ENCODE results near the gene REEP1. TPM values are rescaled to one million over a fixed set of nuclear protein-coding genes. Genes with fewer than 3 reads are reported as not detected.

REEP1 gene
- total and polyA plus RNA-seq, 2 donors = 0.38 to 1.3 TPM

GRCh38 chr2:86263956-86264355 is 73.5 kb downstream of the REEP1 start:
- H3K4me1 ChIP-seq (ENCODE audit: control insufficient read depth in 2 of 2, insufficient read depth in 2 of 2, low read length in 2 of 2) = no peaks in the 10 kb centered on the region
- H3K36me3 ChIP-seq (ENCODE audit: control insufficient read depth in 2 of 2, insufficient read depth in 2 of 2, low read length in 1 of 2) = no peaks in the 10 kb centered on the region
- H3K9me3 ChIP-seq (ENCODE audit: control insufficient read depth in 2 of 2, insufficient read depth in 1 of 2, low read length in 1 of 2) = no peaks in the 10 kb centered on the region
- DNase-seq (ENCODE audit: low read depth in 6 of 9, low spot score in 9 of 9) = no peak
- no peak overlapping the region for H3K4me3 ChIP-seq (ENCODE audit: low read length in 2 of 2)
- H3K27ac ChIP-seq (ENCODE audit: low read depth in 1 of 2, low read length in 1 of 2) = no peak overlapping the region
- 99% methylated on average over 6 of the region's 6 CpGs for WGBS
- no peaks in the 10 kb centered on the region for H3K27me3 ChIP-seq (ENCODE audit: control insufficient read depth in 2 of 2, insufficient read depth in 1 of 2, low read length in 1 of 2)

GRCh38 chr2:86260978-86261377 is 76.4 kb downstream of the REEP1 start:
- WGBS = 98% methylated on average over 2 of the region's 2 CpGs
- H3K9me3 ChIP-seq (ENCODE audit: control insufficient read depth in 2 of 2, insufficient read depth in 1 of 2, low read length in 1 of 2) = no peaks in the 10 kb centered on the region
- no peaks in the 10 kb centered on the region for H3K27me3 ChIP-seq (ENCODE audit: control insufficient read depth in 2 of 2, insufficient read depth in 1 of 2, low read length in 1 of 2)
- H3K4me1 ChIP-seq (ENCODE audit: control insufficient read depth in 2 of 2, insufficient read depth in 2 of 2, low read length in 2 of 2) = no peaks in the 10 kb centered on the region
- H3K27ac ChIP-seq (ENCODE audit: low read depth in 1 of 2, low read length in 1 of 2) = no peak overlapping the region
- no peaks in the 10 kb centered on the region for H3K36me3 ChIP-seq (ENCODE audit: control insufficient read depth in 2 of 2, insufficient read depth in 2 of 2, low read length in 1 of 2)
- no peak for DNase-seq (ENCODE audit: low read depth in 6 of 9, low spot score in 9 of 9)
- no peak overlapping the region for H3K4me3 ChIP-seq (ENCODE audit: low read length in 2 of 2)

GRCh38 chr2:86258106-86258505 is 79.3 kb downstream of the REEP1 start:
- no peak overlapping the region for H3K27ac ChIP-seq (ENCODE audit: low read depth in 1 of 2, low read length in 1 of 2)
- no peaks in the 10 kb centered on the region for H3K4me1 ChIP-seq (ENCODE audit: control insufficient read depth in 2 of 2, insufficient read depth in 2 of 2, low read length in 2 of 2)
- no peak for DNase-seq (ENCODE audit: low read depth in 6 of 9, low spot score in 9 of 9)
- 95% methylated on average over 2 of the region's 2 CpGs for WGBS
- no peaks in the 10 kb centered on the region for H3K36me3 ChIP-seq (ENCODE audit: control insufficient read depth in 2 of 2, insufficient read depth in 2 of 2, low read length in 1 of 2)
- H3K4me3 ChIP-seq (ENCODE audit: low read length in 2 of 2) = no peak overlapping the region
- H3K9me3 ChIP-seq (ENCODE audit: control insufficient read depth in 2 of 2, insufficient read depth in 1 of 2, low read length in 1 of 2) = no peaks in the 10 kb centered on the region
- no peaks in the 10 kb centered on the region for H3K27me3 ChIP-seq (ENCODE audit: control insufficient read depth in 2 of 2, insufficient read depth in 1 of 2, low read length in 1 of 2)

- no peak overlapping the region for H3K27ac ChIP-seq (ENCODE audit: low read depth in 1 of 2, low read length in 1 of 2)
- WGBS = 90% methylated on average over 3 of the region's 3 CpGs
- H3K36me3 ChIP-seq (ENCODE audit: control insufficient read depth in 2 of 2, insufficient read depth in 2 of 2, low read length in 1 of 2) = no peaks in the 10 kb centered on the region
- H3K27me3 ChIP-seq (ENCODE audit: control insufficient read depth in 2 of 2, insufficient read depth in 1 of 2, low read length in 1 of 2) = peaks cover 0 to 2% of the 10 kb centered on the region in 2 donors
- H3K4me3 ChIP-seq (ENCODE audit: low read length in 2 of 2) = no peak overlapping the region
- H3K9me3 ChIP-seq (ENCODE audit: control insufficient read depth in 2 of 2, insufficient read depth in 1 of 2, low read length in 1 of 2) = no peaks in the 10 kb centered on the region
- no peak for DNase-seq (ENCODE audit: low read depth in 6 of 9, low spot score in 9 of 9)
- H3K4me1 ChIP-seq (ENCODE audit: control insufficient read depth in 2 of 2, insufficient read depth in 2 of 2, low read length in 2 of 2) = no peaks in the 10 kb centered on the region
Measured at GRCh38 chr2:86256982-86257381, 80.4 kb downstream of the REEP1 start.

- no peak overlapping the region for H3K4me3 ChIP-seq (ENCODE audit: low read length in 2 of 2)
- DNase-seq (ENCODE audit: low read depth in 6 of 9, low spot score in 9 of 9) = no peak
- no peaks in the 10 kb centered on the region for H3K4me1 ChIP-seq (ENCODE audit: control insufficient read depth in 2 of 2, insufficient read depth in 2 of 2, low read length in 2 of 2)
- H3K27ac ChIP-seq (ENCODE audit: low read depth in 1 of 2, low read length in 1 of 2) = no peak overlapping the region
- WGBS = 98% methylated on average over 4 of the region's 4 CpGs
- H3K36me3 ChIP-seq (ENCODE audit: control insufficient read depth in 2 of 2, insufficient read depth in 2 of 2, low read length in 1 of 2) = no peaks in the 10 kb centered on the region
- H3K9me3 ChIP-seq (ENCODE audit: control insufficient read depth in 2 of 2, insufficient read depth in 1 of 2, low read length in 1 of 2) = no peaks in the 10 kb centered on the region
- H3K27me3 ChIP-seq (ENCODE audit: control insufficient read depth in 2 of 2, insufficient read depth in 1 of 2, low read length in 1 of 2) = peaks cover 0 to 4% of the 10 kb centered on the region in 2 donors
Measured at GRCh38 chr2:86256300-86256699, 81.1 kb downstream of the REEP1 start.

- Histone ChIP-seq H3K4me1 (ENCODE audit: control insufficient read depth in 2 of 2, insufficient read depth in 2 of 2, low read length in 2 of 2) (no peaks in the 10 kb centered on the region), H3K9me3 (ENCODE audit: control insufficient read depth in 2 of 2, insufficient read depth in 1 of 2, low read length in 1 of 2) (no peaks in the 10 kb centered on the region), H3K27me3 (ENCODE audit: control insufficient read depth in 2 of 2, insufficient read depth in 1 of 2, low read length in 1 of 2) (peaks cover 0 to 6% of the 10 kb centered on the region in 2 donors), H3K36me3 (ENCODE audit: control insufficient read depth in 2 of 2, insufficient read depth in 2 of 2, low read length in 1 of 2) (no peaks in the 10 kb centered on the region), H3K4me3 (ENCODE audit: low read length in 2 of 2) (no peak overlapping the region), H3K27ac (ENCODE audit: low read depth in 1 of 2, low read length in 1 of 2) (no peak overlapping the region)
- WGBS = 87% methylated on average over 8 of the region's 8 CpGs
- no peak for DNase-seq (ENCODE audit: low read depth in 6 of 9, low spot score in 9 of 9)
Measured at GRCh38 chr2:86254576-86255538, 82.6 kb downstream of the REEP1 start.

- Histone ChIP-seq H3K27me3 (ENCODE audit: control insufficient read depth in 2 of 2, insufficient read depth in 1 of 2, low read length in 1 of 2) (peaks cover 0 to 6% of the 10 kb centered on the region in 2 donors), H3K4me3 (ENCODE audit: low read length in 2 of 2) (no peak overlapping the region), H3K4me1 (ENCODE audit: control insufficient read depth in 2 of 2, insufficient read depth in 2 of 2, low read length in 2 of 2) (no peaks in the 10 kb centered on the region), H3K27ac (ENCODE audit: low read depth in 1 of 2, low read length in 1 of 2) (no peak overlapping the region), H3K9me3 (ENCODE audit: control insufficient read depth in 2 of 2, insufficient read depth in 1 of 2, low read length in 1 of 2) (no peaks in the 10 kb centered on the region), H3K36me3 (ENCODE audit: control insufficient read depth in 2 of 2, insufficient read depth in 2 of 2, low read length in 1 of 2) (no peaks in the 10 kb centered on the region)
- no peak for DNase-seq (ENCODE audit: low read depth in 6 of 9, low spot score in 9 of 9)
- WGBS = 92% methylated on average over 6 of the region's 6 CpGs
Measured at GRCh38 chr2:86253424-86253823, 84.0 kb downstream of the REEP1 start.

- no peak for DNase-seq (ENCODE audit: low read depth in 6 of 9, low spot score in 9 of 9)
- H3K4me3 ChIP-seq (ENCODE audit: low read length in 2 of 2) = no peak overlapping the region
- H3K36me3 ChIP-seq (ENCODE audit: control insufficient read depth in 2 of 2, insufficient read depth in 2 of 2, low read length in 1 of 2) = no peaks in the 10 kb centered on the region
- H3K27ac ChIP-seq (ENCODE audit: low read depth in 1 of 2, low read length in 1 of 2) = no peak overlapping the region
- H3K27me3 ChIP-seq (ENCODE audit: control insufficient read depth in 2 of 2, insufficient read depth in 1 of 2, low read length in 1 of 2) = peaks cover 0 to 6% of the 10 kb centered on the region in 2 donors
- H3K4me1 ChIP-seq (ENCODE audit: control insufficient read depth in 2 of 2, insufficient read depth in 2 of 2, low read length in 2 of 2) = no peaks in the 10 kb centered on the region
- WGBS = 88% methylated on average over 10 of the region's 10 CpGs
- no peaks in the 10 kb centered on the region for H3K9me3 ChIP-seq (ENCODE audit: control insufficient read depth in 2 of 2, insufficient read depth in 1 of 2, low read length in 1 of 2)
Measured at GRCh38 chr2:86251840-86252266, 85.6 kb downstream of the REEP1 start.

- Histone ChIP-seq H3K27me3 (ENCODE audit: control insufficient read depth in 2 of 2, insufficient read depth in 1 of 2, low read length in 1 of 2) (peaks cover 0 to 6% of the 10 kb centered on the region in 2 donors), H3K4me1 (ENCODE audit: control insufficient read depth in 2 of 2, insufficient read depth in 2 of 2, low read length in 2 of 2) (no peaks in the 10 kb centered on the region), H3K27ac (ENCODE audit: low read depth in 1 of 2, low read length in 1 of 2) (no peak overlapping the region), H3K9me3 (ENCODE audit: control insufficient read depth in 2 of 2, insufficient read depth in 1 of 2, low read length in 1 of 2) (no peaks in the 10 kb centered on the region), H3K36me3 (ENCODE audit: control insufficient read depth in 2 of 2, insufficient read depth in 2 of 2, low read length in 1 of 2) (no peaks in the 10 kb centered on the region), H3K4me3 (ENCODE audit: low read length in 2 of 2) (no peak overlapping the region)
- 86% methylated on average over 10 of the region's 10 CpGs for WGBS
- DNase-seq (ENCODE audit: low read depth in 6 of 9, low spot score in 9 of 9) = no peak
Measured at GRCh38 chr2:86249579-86250391, 87.6 kb downstream of the REEP1 start.
